Gastrocnemius medialis (tissue), 4 donors: ENCODE data around the gene WDR64.

Experiments used
- CTCF ChIP-seq, 5 experiments: fragments of 450-650 bp in 3 of 5; fragments of 200-600 bp in 2 of 5; sonication (generic) in 2 of 5; IDR thresholded peaks in 4 of 5; conservative IDR thresholded peaks in 1 of 5; 1 replicate in 4 of 5; 2 replicates in 1 of 5; pipeline ENCODE4 v1.5.1; 2016 to 2019; ENCODE audit warnings: antibody characterized with exemption in 5 of 5, mild to moderate bottlenecking in 3 of 5, moderate library complexity in 3 of 5
- POLR2A ChIP-seq, 2 donors: fragments of 450-650 bp; IDR thresholded peaks; one replicate each; pipeline ENCODE4 v1.6.1; 2017; ENCODE audit warnings: antibody characterized with exemption in 2 of 2, mild to moderate bottlenecking in 2 of 2, moderate library complexity in 2 of 2

GRCh38 chr1:241849345-241849695 is 197.2 kb downstream of the WDR64 start:
- TF ChIP-seq CTCF (IDR thresholded peaks at IDR 0.05 in 4 of 5, conservative IDR thresholded peaks at IDR 0.05 in 1 of 5) (no peak), POLR2A (IDR thresholded peaks at IDR 0.05) (no peak)
